ENCODE data around the gene TTC5.

GRCh38 chr14:20331053-20331613 lies 25.4 kb upstream of the TTC5 start:
- TF ChIP-seq CTCF (conservative IDR thresholded peaks at IDR 0.05; ENCODE audit: low read length) (no peak), EZH2phosphoT487 (IDR thresholded peaks at IDR 0.05; ENCODE audit: borderline replicate concordance) (no peak)

Data from Loucy (cell line).